Sigmoid colon (tissue), 7 donors: ENCODE measurements around the gene CYB5R3. TPM values are rescaled to one million over a fixed set of nuclear protein-coding genes. Genes with fewer than 3 reads are reported as not detected.
"Not testable (repeated sequence)": the region's sequence is repeated elsewhere in the genome, so short reads cannot be mapped to it uniquely, and the experiment has no call there.

Source experiments
- DNase-seq: peaks from one replicate; pipeline ENCODE4 v3.0.0-alpha.2; 2019
- H3K27ac ChIP-seq, 4 donors: fragments of 200-600 bp; sonication (generic); one replicate each; pipeline ENCODE4 v1.5.1; 2016 to 2019; ENCODE audit warnings: mild to moderate bottlenecking in 1 of 4
- H3K27me3 ChIP-seq, 3 donors: fragments of 200-600 bp; sonication (generic); one replicate each; pipeline ENCODE4 v1.5.1; 2019; ENCODE audit warnings: mild to moderate bottlenecking in 1 of 3
- H3K36me3 ChIP-seq, 4 donors: fragments of 200-600 bp; sonication (generic); one replicate each; pipeline ENCODE4 v1.5.1; 2016 to 2019
- H3K4me1 ChIP-seq, 4 donors: fragments of 200-600 bp; sonication (generic); one replicate each; pipeline ENCODE4 v1.5.1; 2017 to 2019
- H3K4me3 ChIP-seq, 4 donors: fragments of 200-600 bp; sonication (generic); one replicate each; pipeline ENCODE4 v1.5.1; 2017 to 2019; ENCODE audit warnings: mild to moderate bottlenecking in 2 of 4, moderate library complexity in 1 of 4
- H3K9me3 ChIP-seq, 4 donors: fragments of 200-600 bp in 3 of 4; sonication (generic) in 3 of 4; one replicate each; pipeline versions ENCODE4 v1.5.1 to v1.6.1; 2013 to 2019
- CTCF ChIP-seq, 4 experiments: fragments of 450-650 bp in 3 of 4; fragments of 200-600 bp in 1 of 4; IDR thresholded peaks; one replicate each; pipeline ENCODE4 v1.5.1; 2016 to 2019; ENCODE audit warnings: antibody characterized with exemption in 4 of 4, mild to moderate bottlenecking in 3 of 4, moderate library complexity in 2 of 4
- EP300 ChIP-seq, 4 donors: sonication (generic); formaldehyde crosslinking; IDR thresholded peaks; one replicate each; pipeline ENCODE4 v1.6.1; 2017; ENCODE audit warnings: antibody characterized with exemption in 4 of 4
- POLR2A ChIP-seq, 2 donors: fragments of 450-650 bp; IDR thresholded peaks; one replicate each; pipeline ENCODE4 v1.6.1; 2016; ENCODE audit warnings: antibody characterized with exemption in 2 of 2, mild to moderate bottlenecking in 2 of 2, moderate library complexity in 2 of 2
- POLR2AphosphoS5 ChIP-seq, 4 donors: sonication (generic); formaldehyde crosslinking; IDR thresholded peaks; one replicate each; pipeline ENCODE4 v1.6.1; 2017; ENCODE audit warnings: antibody characterized with exemption in 4 of 4
- WGBS, 2 donors: extraction: QIAGEN DNeasy Blood & Tissue Kit; methylation state at CpG; one replicate each; pipeline ENCODE4 v1.1.7; 2013; 5-methylcytosine and 5-hydroxymethylcytosine counted together
- intact Hi-C: fragments of 100-400 bp; cut with DNase I; formaldehyde crosslinking; loops from one replicate; pipeline ENCODE4 v1.15.1; 2023
- polyA plus RNA-seq, 3 donors: library from polyadenylated mRNA; stranded (reverse); fragments of 200-250 nt; gene quantifications; one replicate each; pipeline ENCODE4 v1.2.3, GENCODE V29; 2013
- total RNA-seq, 4 donors: library from RNA; depleted of rRNA; stranded (reverse); fragments of >200 nt; gene quantifications; one replicate each; pipeline ENCODE4 v1.1.0, GENCODE V29; 2016
- donor health status: healthy with polysubstance abuse.
- donor health status: Bipolar disorder and iron deficiency.
- donor health status: healthy.

CYB5R3 gene
- total and polyA plus RNA-seq, 7 donors, result 44.9 to 158 (median 78.7) TPM

- Histone ChIP-seq H3K4me1 (peaks cover 2 to 58% (median 47%) of the 10 kb centered on the region in 4 donors), H3K9me3 (no peaks in the 10 kb centered on the region), H3K27ac (peak overlapping the region; percentile 73 to 80 (median 78)), H3K4me3 (no peak overlapping the region), H3K36me3 (peaks cover 0 to 39% (median 20%) of the 10 kb centered on the region in 4 donors), H3K27me3 (no peaks in the 10 kb centered on the region)
- TF ChIP-seq EP300 (IDR thresholded peaks at IDR 0.05) (no peak), CTCF (IDR thresholded peaks at IDR 0.05) (no peak), POLR2A (IDR thresholded peaks at IDR 0.05) (no peak), POLR2AphosphoS5 (IDR thresholded peaks at IDR 0.05) (no peak)
- no peak for DNase-seq
- intact Hi-C loops, result loop anchor here (2.0 to 5.0 kb wide), 3 partner anchors 25 to 238 kb away; partner anchors contain the start of gene ARFGAP3
- WGBS, 2 donors, result 92 to 94% methylated on average over 35 of the region's 35 CpGs
Observed at GRCh38 chr22:42619261-42620063, 29.7 kb downstream of the CYB5R3 start.

- Histone ChIP-seq H3K27me3 (no peaks in the 10 kb centered on the region), H3K27ac (peak overlapping the region; percentile 87 to 98 (median 93)), H3K36me3 (peaks cover 0 to 19% (median 8%) of the 10 kb centered on the region in 4 donors), H3K4me1 (peaks cover 2 to 67% (median 57%) of the 10 kb centered on the region in 4 donors), H3K4me3 (no peak overlapping the region), H3K9me3 (no peaks in the 10 kb centered on the region)
- 79 to 81% methylated on average over 20 of the region's 20 CpGs for WGBS, 2 donors
- intact Hi-C loops, result loop anchor here (5.0 kb wide), 1 partner anchor 100 kb away; no protein-coding TSS in a partner anchor
- DNase-seq, result no peak
- TF ChIP-seq POLR2AphosphoS5 (IDR thresholded peaks at IDR 0.05), result peak in 1 of 4 donors; percentile 21
- no peak for TF ChIP-seq POLR2A (IDR thresholded peaks at IDR 0.05)
Observed at GRCh38 chr22:42617155-42617983, 31.8 kb downstream of the CYB5R3 start.

- intact Hi-C loops, result loop anchor here (5.0 kb wide), 1 partner anchor 101 kb away; no protein-coding TSS in a partner anchor
- peaks cover 0 to 16% (median 8%) of the 10 kb centered on the region in 4 donors for H3K36me3 ChIP-seq
- H3K4me1 ChIP-seq, result peaks cover 2 to 67% (median 58%) of the 10 kb centered on the region in 4 donors
- H3K27ac ChIP-seq, result peak overlapping the region; percentile 87 to 98 (median 93)
- DNase-seq, H3K9me3 ChIP-seq, H3K27me3 ChIP-seq: not testable (repeated sequence)
- peak overlapping the region in 3 of 4 donors; percentile 28 to 87 (median 79) for H3K4me3 ChIP-seq
- 9 to 15% methylated on average over 13 of the region's 13 CpGs for WGBS, 2 donors
Observed at GRCh38 chr22:42615860-42616175, 33.4 kb downstream of the CYB5R3 start.

- TF ChIP-seq POLR2AphosphoS5 (IDR thresholded peaks at IDR 0.05), result peak; percentile 90 to 100 (median 100)
- TF ChIP-seq CTCF (IDR thresholded peaks at IDR 0.05), result no peak
- TF ChIP-seq POLR2A (IDR thresholded peaks at IDR 0.05), result peak; percentile 97 to 98
- TF ChIP-seq EP300 (IDR thresholded peaks at IDR 0.05), result no peak
- Histone ChIP-seq H3K36me3 (peaks cover 0 to 16% (median 7%) of the 10 kb centered on the region in 4 donors), H3K9me3 (no peaks in the 10 kb centered on the region), H3K27me3 (no peaks in the 10 kb centered on the region), H3K27ac (peak overlapping the region; percentile 87 to 98 (median 93)), H3K4me1 (peaks cover 2 to 67% (median 58%) of the 10 kb centered on the region in 4 donors), H3K4me3 (peak overlapping the region; percentile 28 to 87 (median 72))
- peak; percentile 97 for DNase-seq
- intact Hi-C loops, result loop anchor here (5.0 kb wide), 1 partner anchor 102 kb away; no protein-coding TSS in a partner anchor
- 0% methylated on average over 35 of the region's 35 CpGs for WGBS, 2 donors
Observed at GRCh38 chr22:42615092-42615859, 33.9 kb downstream of the CYB5R3 start.
